Natural killer cell (primary cell): ENCODE results near the gene MPZL1. TPM values are rescaled to one million over a fixed set of nuclear protein-coding genes. Genes with fewer than 3 reads are reported as not detected.

Experiments
- ATAC-seq, 3 donors: fragments of 150-1000 bp in 2 of 3; fragments of 200-7000 bp in 1 of 3; cut with Tn5 transposase; 1 replicate in 1 of 3; 2 replicates in 2 of 3; pipeline ENCODE4 v1.10.0; 2021; ENCODE audit warnings: mild to moderate bottlenecking in 2 of 3, moderate library complexity in 2 of 3
- DNase-seq, 2 donors: peaks; one replicate each; pipeline versions ENCODE4 v3.0.0 to v3.0.0-alpha.2; 2013 to 2021; ENCODE audit warnings: mixed read lengths in 1 of 2
- H3K27ac ChIP-seq: one replicate; pipeline ENCODE4 v1.5.1; 2013; ENCODE audit warnings: mild to moderate bottlenecking, low read length
- H3K27me3 ChIP-seq: one replicate; pipeline ENCODE4 v1.6.1; 2013; ENCODE audit warnings: low read length; ENCODE audit not compliant: control insufficient read depth, insufficient read depth
- H3K36me3 ChIP-seq: one replicate; pipeline ENCODE4 v1.6.1; 2013; ENCODE audit warnings: low read length; ENCODE audit not compliant: control insufficient read depth, insufficient read depth
- H3K4me1 ChIP-seq: one replicate; pipeline ENCODE4 v1.6.1; 2013; ENCODE audit warnings: low read length; ENCODE audit not compliant: control insufficient read depth, insufficient read depth
- H3K4me3 ChIP-seq: one replicate; pipeline ENCODE4 v1.5.1; 2013; ENCODE audit warnings: low read length
- H3K9me3 ChIP-seq: one replicate; pipeline ENCODE4 v1.6.1; 2013; ENCODE audit warnings: low read length; ENCODE audit not compliant: control insufficient read depth, insufficient read depth
- H3K27ac Mint-ChIP-seq, 2 donors: one replicate each; pipeline ENCODE4 v1.8.0; 2022; ENCODE audit warnings: mild to moderate bottlenecking in 2 of 2, mixed read lengths in 2 of 2, moderate library complexity in 1 of 2
- H3K27me3 Mint-ChIP-seq, 2 donors: one replicate each; pipeline ENCODE4 v1.8.0; 2022; ENCODE audit warnings: low read depth in 2 of 2, mixed read lengths in 2 of 2
- H3K36me3 Mint-ChIP-seq: one replicate; pipeline ENCODE4 v1.8.0; 2022; ENCODE audit warnings: mixed read lengths
- H3K4me1 Mint-ChIP-seq, 2 donors: one replicate each; pipeline ENCODE4 v1.8.0; 2022; ENCODE audit warnings: mixed read lengths in 2 of 2
- H3K4me3 Mint-ChIP-seq: one replicate; pipeline ENCODE4 v1.8.0; 2022; ENCODE audit warnings: mild to moderate bottlenecking, moderate library complexity, mixed read lengths
- H3K9me3 Mint-ChIP-seq, 2 donors: one replicate each; pipeline ENCODE4 v1.8.0; 2022; ENCODE audit warnings: mixed read lengths in 2 of 2
- WGBS: methylation state at CpG from one replicate; pipeline ENCODE4 v1.1.7; 2013; ENCODE audit warnings: missing lambda C conversion rate; ENCODE audit not compliant: insufficient coverage; 5-methylcytosine and 5-hydroxymethylcytosine counted together
- intact Hi-C: fragments of 100-400 bp; cut with micrococcal nuclease; formaldehyde crosslinking; loops from one replicate; pipeline ENCODE4 v1.14.2; 2022
- total RNA-seq, 4 donors: library from RNA; stranded (reverse); fragments of 120-200 nt in 1 of 4; gene quantifications; one replicate each; pipeline versions ENCODE4 v1.2.3 to v1.2.4, GENCODE V29; 2013 to 2022
- TF ChIP-seq, protein P1 (sequence below): fragments of 200-600 bp; IDR thresholded peaks from one replicate; pipeline ENCODE4 v1.8.0; 2022; ENCODE audit warnings: antibody characterized with exemption

Gene MPZL1
- total RNA-seq, 3 donors from 2014 or later (not counting 1 experiment from before 2014, with no cell fraction given), result 3.4 to 4.6 (median 4.0) TPM

DNA sequence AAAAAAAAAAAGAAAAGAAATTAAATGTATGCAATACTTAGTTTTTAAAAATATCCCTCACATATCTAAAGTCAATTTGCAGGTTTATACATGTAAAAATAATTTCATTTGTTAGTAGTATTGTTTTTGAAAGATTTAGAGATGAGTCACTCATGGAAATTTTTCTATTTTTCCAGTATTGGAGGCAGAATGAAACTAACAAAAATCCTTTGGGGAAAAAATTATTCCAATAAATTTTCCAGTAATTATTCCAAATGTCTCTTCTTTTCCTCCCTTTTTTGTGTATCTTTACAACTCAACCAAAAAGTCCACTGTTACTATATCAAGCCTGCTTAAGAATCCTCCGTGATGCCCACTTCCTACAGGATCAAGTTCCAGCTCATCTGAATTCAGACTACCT lies 29.9 kb downstream of the MPZL1 start:
- Histone ChIP-seq H3K4me3 (no peak overlapping the region), H3K4me1 (peaks cover 10% of the 10 kb centered on the region), H3K27ac (no peak overlapping the region), H3K36me3 (no peaks in the 10 kb centered on the region), H3K9me3 (no peaks in the 10 kb centered on the region), H3K27me3 (no peaks in the 10 kb centered on the region)
- Mint-ChIP-seq H3K27me3 (peaks cover 0 to 2% of the 10 kb centered on the region in 2 donors), H3K36me3 (no peaks in the 10 kb centered on the region), H3K4me1 (peaks cover 8 to 11% of the 10 kb centered on the region in 2 donors), H3K4me3 (no peak overlapping the region), H3K9me3 (no peaks in the 10 kb centered on the region), H3K27ac (no peak overlapping the region)
- TF ChIP-seq, protein P1, sequence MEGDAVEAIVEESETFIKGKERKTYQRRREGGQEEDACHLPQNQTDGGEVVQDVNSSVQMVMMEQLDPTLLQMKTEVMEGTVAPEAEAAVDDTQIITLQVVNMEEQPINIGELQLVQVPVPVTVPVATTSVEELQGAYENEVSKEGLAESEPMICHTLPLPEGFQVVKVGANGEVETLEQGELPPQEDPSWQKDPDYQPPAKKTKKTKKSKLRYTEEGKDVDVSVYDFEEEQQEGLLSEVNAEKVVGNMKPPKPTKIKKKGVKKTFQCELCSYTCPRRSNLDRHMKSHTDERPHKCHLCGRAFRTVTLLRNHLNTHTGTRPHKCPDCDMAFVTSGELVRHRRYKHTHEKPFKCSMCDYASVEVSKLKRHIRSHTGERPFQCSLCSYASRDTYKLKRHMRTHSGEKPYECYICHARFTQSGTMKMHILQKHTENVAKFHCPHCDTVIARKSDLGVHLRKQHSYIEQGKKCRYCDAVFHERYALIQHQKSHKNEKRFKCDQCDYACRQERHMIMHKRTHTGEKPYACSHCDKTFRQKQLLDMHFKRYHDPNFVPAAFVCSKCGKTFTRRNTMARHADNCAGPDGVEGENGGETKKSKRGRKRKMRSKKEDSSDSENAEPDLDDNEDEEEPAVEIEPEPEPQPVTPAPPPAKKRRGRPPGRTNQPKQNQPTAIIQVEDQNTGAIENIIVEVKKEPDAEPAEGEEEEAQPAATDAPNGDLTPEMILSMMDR, result no peak
- intact Hi-C loops, result no loop called here
- 97% methylated on average over 1 of the region's 1 CpG for WGBS
- ATAC-seq, result no peak
- DNase-seq, result no peak

DNA sequence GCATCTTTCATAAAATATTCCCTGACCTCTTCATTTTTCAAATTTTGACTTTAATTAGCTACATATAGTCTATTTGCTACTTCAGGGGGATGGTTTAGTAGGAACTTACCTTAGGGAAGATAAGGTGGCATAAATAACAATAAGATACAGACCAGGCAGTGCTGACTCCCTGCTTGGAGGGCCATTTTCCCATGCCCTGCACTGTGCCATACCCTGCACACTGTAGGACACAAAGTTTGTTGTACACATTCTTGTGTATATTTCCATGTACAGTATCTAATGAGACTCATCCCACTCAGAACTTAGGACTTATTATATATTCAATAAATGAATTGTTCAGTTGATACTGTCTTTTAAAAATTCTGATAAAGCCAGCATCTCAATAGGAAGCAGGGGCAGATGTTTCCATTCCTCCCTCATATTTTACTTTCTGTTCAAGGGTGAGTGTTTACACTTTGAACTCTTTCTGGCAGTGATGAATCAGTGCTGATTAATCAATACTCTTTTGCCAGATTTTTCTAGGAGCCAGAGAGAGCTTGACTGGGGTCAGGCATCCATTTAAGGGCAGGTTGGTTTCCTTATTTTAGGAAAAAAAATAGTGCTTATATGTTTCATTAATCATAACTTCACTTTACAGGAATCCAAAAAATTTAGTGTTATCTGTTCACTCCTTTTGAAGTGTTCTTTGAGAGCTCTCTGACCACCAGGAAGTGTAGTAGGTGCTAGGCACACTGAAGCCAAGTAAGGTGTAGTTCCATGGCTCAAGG lies 30.6 kb downstream of the MPZL1 start:
- H3K4me3 Mint-ChIP-seq, result peak overlapping the region; percentile 5

DNA sequence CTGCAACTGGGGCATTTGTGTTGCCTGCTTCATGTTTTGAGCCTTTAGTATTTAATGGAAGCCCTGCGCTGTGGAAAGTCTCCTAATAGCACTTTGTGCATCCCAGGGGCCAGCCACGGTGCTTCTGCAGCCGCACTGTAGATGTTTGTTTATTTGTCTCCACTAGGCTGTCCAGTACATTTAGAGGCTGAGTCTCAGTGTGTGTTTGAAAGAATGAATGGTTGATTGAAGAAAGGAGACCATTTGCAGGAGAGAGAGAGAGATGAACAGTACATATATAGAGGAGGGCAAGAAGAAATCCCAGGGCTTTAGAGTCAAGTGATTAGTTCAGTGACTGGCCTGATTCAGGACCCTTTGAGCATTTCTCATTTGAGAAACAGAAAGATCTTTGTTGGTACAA lies 33.9 kb downstream of the MPZL1 start:
- no peaks in the 10 kb centered on the region for H3K27me3 ChIP-seq
- H3K9me3 ChIP-seq, result no peaks in the 10 kb centered on the region
- intact Hi-C loops, result no loop called here
- Mint-ChIP-seq H3K27me3 (peaks cover 0 to 4% of the 10 kb centered on the region in 2 donors), H3K4me3 (no peak overlapping the region), H3K9me3 (no peaks in the 10 kb centered on the region), H3K4me1 (peaks cover 8 to 14% of the 10 kb centered on the region in 2 donors), H3K27ac (no peak overlapping the region), H3K36me3 (no peaks in the 10 kb centered on the region)
- no peak overlapping the region for H3K4me3 ChIP-seq
- no peaks in the 10 kb centered on the region for H3K36me3 ChIP-seq
- no peak for DNase-seq
- ATAC-seq, result no peak
- 94% methylated on average over 3 of the region's 3 CpGs for WGBS
- TF ChIP-seq, protein P1, result no peak
- H3K4me1 ChIP-seq, result peaks cover 10% of the 10 kb centered on the region
- H3K27ac ChIP-seq, result no peak overlapping the region

More for the DNA sequence above, 30.6 kb downstream of the MPZL1 start:
- H3K9me3 Mint-ChIP-seq, result no peaks in the 10 kb centered on the region
- no peaks in the 10 kb centered on the region for H3K36me3 ChIP-seq
- peaks cover 8 to 14% of the 10 kb centered on the region in 2 donors for H3K4me1 Mint-ChIP-seq
- DNase-seq (no peak), ATAC-seq (no peak)
- no peaks in the 10 kb centered on the region for H3K36me3 Mint-ChIP-seq
- H3K27ac Mint-ChIP-seq, result peak overlapping the region in 1 of 2 donors; percentile 33
- H3K4me3 ChIP-seq, result no peak overlapping the region
- H3K4me1 ChIP-seq, result peaks cover 10% of the 10 kb centered on the region
- no peaks in the 10 kb centered on the region for H3K27me3 ChIP-seq
- H3K27me3 Mint-ChIP-seq, result peaks cover 0 to 2% of the 10 kb centered on the region in 2 donors
- intact Hi-C loops, result no loop called here
- TF ChIP-seq, protein P1, result no peak
- H3K9me3 ChIP-seq, result no peaks in the 10 kb centered on the region
- peak overlapping the region; percentile 9 for H3K27ac ChIP-seq
